Activated T-cell treated with anti-CD3 and anti-CD28 coated beads, Interleukin-2, amount 50 U/mL, for 1 hour (primary cell): ENCODE measurements around the gene CLPX.
"Not testable (repeated sequence)": the region's sequence is repeated elsewhere in the genome, so short reads cannot be mapped to it uniquely, and the experiment has no call there.

Experiments
- DNase-seq: peaks from one replicate; pipeline ENCODE4 v3.0.0-alpha.2; 2020

Gene CLPX

GRCh38 chr15:65184868-65185717 is at the start of gene CLPX:
Gene CLPX (minus strand): TSS chr15:65185342. CDS start chr15:65185153, 189 bp downstream.
- DNase-seq, result peak; percentile 91

GRCh38 chr15:65233696-65234095 is 48.6 kb upstream of the CLPX start:
- no peak for DNase-seq

- DNase-seq, result no peak
Measured at GRCh38 chr15:65232520-65232919, 47.4 kb upstream of the CLPX start.

- no peak for DNase-seq
Measured at GRCh38 chr15:65231306-65231705, 46.2 kb upstream of the CLPX start.

- DNase-seq, result not testable (repeated sequence)
Measured at GRCh38 chr15:65226901-65227300, 41.8 kb upstream of the CLPX start.

GRCh38 chr15:65226221-65226620 is 41.1 kb upstream of the CLPX start:
- DNase-seq, result no peak

- no peak for DNase-seq
Measured at GRCh38 chr15:65223996-65224395, 38.9 kb upstream of the CLPX start.

GRCh38 chr15:65222891-65223290 is 37.7 kb upstream of the CLPX start:
- DNase-seq, result no peak

GRCh38 chr15:65221697-65222096 is 36.6 kb upstream of the CLPX start:
- no peak for DNase-seq

GRCh38 chr15:65219137-65219536 is 34.0 kb upstream of the CLPX start:
- no peak for DNase-seq

GRCh38 chr15:65217526-65218482 is 32.7 kb upstream of the CLPX start:
- DNase-seq, result no peak

- no peak for DNase-seq
Measured at GRCh38 chr15:65215496-65215895, 30.4 kb upstream of the CLPX start.

- no peak for DNase-seq
Measured at GRCh38 chr15:65214010-65214409, 28.9 kb upstream of the CLPX start.

GRCh38 chr15:65213241-65213640 is 28.1 kb upstream of the CLPX start:
- DNase-seq, result no peak

GRCh38 chr15:65212097-65212496 is 27.0 kb upstream of the CLPX start:
- DNase-seq, result peak; percentile 25

- DNase-seq, result no peak
Measured at GRCh38 chr15:65211482-65211982, 26.4 kb upstream of the CLPX start.

GRCh38 chr15:65210770-65211481 is 25.8 kb upstream of the CLPX start, which contains the start of gene CILP:
Gene CILP (minus strand): TSS chr15:65211473. CDS start chr15:65209755, 1,718 bp downstream.
- no peak for DNase-seq

- no peak for DNase-seq
Measured at GRCh38 chr15:65209701-65210643, 24.8 kb upstream of the CLPX start.

- no peak for DNase-seq
Measured at GRCh38 chr15:65208647-65209046, 23.5 kb upstream of the CLPX start.

- DNase-seq, result no peak
Measured at GRCh38 chr15:65207280-65207840, 22.2 kb upstream of the CLPX start.

GRCh38 chr15:65206750-65207149 is 21.6 kb upstream of the CLPX start:
- no peak for DNase-seq
